HEK293 (cell line): ENCODE results near the gene CD244.
"Not testable (repeated sequence)": the region's sequence is repeated elsewhere in the genome, so short reads cannot be mapped to it uniquely, and the experiment has no call there.

Experiments used
- CTCF ChIA-PET: fragments of 350-600 bp; formaldehyde crosslinking; extraction: SDS; loops from one replicate; lab custom pipeline; 2021; ENCODE audit warnings: antibody characterized with exemption; lab: Yijun Ruan, JAX
- POLR2A ChIA-PET: fragments of 300-600 bp; formaldehyde crosslinking; extraction: SDS; loops from one replicate; lab custom pipeline; 2020; ENCODE audit warnings: antibody characterized with exemption, inconsistent platforms; lab: Yijun Ruan, JAX
- H3K27ac ChIP-seq: fragments of 200-500 bp; sonication (Bioruptor generic); 2 replicates; pipeline ENCODE4 v1.5.1; 2014; ENCODE audit warnings: low read depth, low read length, control low read depth, inconsistent platforms; ENCODE audit errors: extremely low read depth
- H3K36me3 ChIP-seq, 2 experiments: fragments of 200-500 bp in 1 of 2; sonication (Bioruptor generic) in 1 of 2; 1 replicate in 1 of 2; 2 replicates in 1 of 2; pipeline ENCODE4 v1.5.1; 2014 to 2017; ENCODE audit warnings: inconsistent platforms in 2 of 2, low read length in 2 of 2; ENCODE audit not compliant: control insufficient read depth in 2 of 2, insufficient read depth in 1 of 2
- H3K4me1 ChIP-seq: fragments of 200-500 bp; sonication (Bioruptor generic); 2 replicates; pipeline ENCODE4 v1.5.1; 2014; ENCODE audit warnings: mild to moderate bottlenecking, low read length, inconsistent platforms; ENCODE audit not compliant: control insufficient read depth, insufficient read depth
- H3K4me3 ChIP-seq: 2 replicates; pipeline ENCODE4 v1.5.1; 2011; ENCODE audit warnings: low read depth, mild to moderate bottlenecking, control low read depth, low read length, moderate library complexity
- H3K9me3 ChIP-seq: fragments of 200-500 bp; sonication (Bioruptor generic); 2 replicates; pipeline ENCODE4 v1.5.1; 2014; ENCODE audit warnings: low read depth, low read length, inconsistent platforms; ENCODE audit not compliant: control insufficient read depth, insufficient read depth
- GLIS1 ChIP-seq: fragments of 450-650 bp; formaldehyde crosslinking; IDR thresholded peaks from 2 replicates; pipeline ENCODE4 v1.5.1; 2016; ENCODE audit warnings: missing biosample characterization, missing genetic modification characterization
- HOXA7 ChIP-seq: sonication (generic); formaldehyde crosslinking; IDR thresholded peaks from 2 replicates; pipeline ENCODE4 v1.8.1; 2022; ENCODE audit warnings: missing genetic modification reagents, borderline replicate concordance
- KLF16 ChIP-seq: fragments of 450-650 bp; formaldehyde crosslinking; IDR thresholded peaks from 2 replicates; pipeline ENCODE4 v1.5.1; 2017; ENCODE audit warnings: missing biosample characterization, missing genetic modification characterization
- SALL2 ChIP-seq: fragments of 450-650 bp; formaldehyde crosslinking; IDR thresholded peaks from 2 replicates; pipeline ENCODE4 v1.5.0; 2017; ENCODE audit warnings: missing biosample characterization, mild to moderate bottlenecking, missing genetic modification characterization, borderline replicate concordance
- SP7 ChIP-seq: fragments of 450-650 bp; formaldehyde crosslinking; IDR thresholded peaks from 2 replicates; pipeline ENCODE4 v1.5.1; 2016; ENCODE audit warnings: missing biosample characterization, missing genetic modification characterization
- ZBTB48 ChIP-seq: fragments of 450-650 bp; formaldehyde crosslinking; IDR thresholded peaks from 2 replicates; pipeline ENCODE4 v1.5.1; 2016; ENCODE audit warnings: missing biosample characterization, missing genetic modification characterization
- ZNF10 ChIP-seq: fragments of 450-650 bp; formaldehyde crosslinking; IDR thresholded peaks from 2 replicates; pipeline ENCODE4 v1.5.1; 2017; ENCODE audit warnings: missing biosample characterization, missing genetic modification characterization
- ZNF202 ChIP-seq: fragments of 450-650 bp; formaldehyde crosslinking; IDR thresholded peaks from 2 replicates; pipeline ENCODE4 v1.5.1; 2016; ENCODE audit warnings: missing biosample characterization, missing genetic modification characterization, borderline replicate concordance
- ZNF311 ChIP-seq: fragments of 450-650 bp; formaldehyde crosslinking; IDR thresholded peaks from 2 replicates; pipeline ENCODE4 v1.5.1; 2017; ENCODE audit warnings: missing biosample characterization, missing genetic modification characterization, borderline replicate concordance
- ZNF366 ChIP-seq: fragments of 450-650 bp; formaldehyde crosslinking; conservative IDR thresholded peaks from 2 replicates; pipeline ENCODE4 v1.5.1; 2016; ENCODE audit warnings: missing biosample characterization, missing genetic modification characterization
- ZNF501 ChIP-seq: fragments of 450-650 bp; formaldehyde crosslinking; IDR thresholded peaks from 2 replicates; pipeline ENCODE4 v1.5.1; 2016; ENCODE audit warnings: missing biosample characterization, missing genetic modification characterization
- ZNF544 ChIP-seq: fragments of 450-650 bp; formaldehyde crosslinking; IDR thresholded peaks from 2 replicates; pipeline ENCODE4 v1.5.0; 2017; ENCODE audit warnings: missing biosample characterization, missing genetic modification characterization
- ZNF624 ChIP-seq: fragments of 450-650 bp; formaldehyde crosslinking; IDR thresholded peaks from 2 replicates; pipeline ENCODE4 v1.5.1; 2017; ENCODE audit warnings: missing biosample characterization, missing genetic modification characterization
- ZNF658 ChIP-seq: fragments of 450-650 bp; formaldehyde crosslinking; IDR thresholded peaks from 2 replicates; pipeline ENCODE4; 2016; ENCODE audit warnings: missing biosample characterization, missing genetic modification characterization
- ZNF670 ChIP-seq: fragments of 450-650 bp; formaldehyde crosslinking; IDR thresholded peaks from 2 replicates; pipeline ENCODE4 v1.5.1; 2016; ENCODE audit warnings: missing biosample characterization, missing genetic modification characterization, low read depth
- ZSCAN16 ChIP-seq: fragments of 450-650 bp; formaldehyde crosslinking; IDR thresholded peaks from 2 replicates; pipeline ENCODE4 v1.5.1; 2016; ENCODE audit warnings: missing biosample characterization, missing genetic modification characterization
- TF ChIP-seq, protein P1 (sequence below): fragments of 450-650 bp; formaldehyde crosslinking; IDR thresholded peaks from 2 replicates; pipeline ENCODE4 v1.5.1; 2016; ENCODE audit warnings: missing biosample characterization, missing genetic modification characterization, low read depth

CD244 gene

DNA sequence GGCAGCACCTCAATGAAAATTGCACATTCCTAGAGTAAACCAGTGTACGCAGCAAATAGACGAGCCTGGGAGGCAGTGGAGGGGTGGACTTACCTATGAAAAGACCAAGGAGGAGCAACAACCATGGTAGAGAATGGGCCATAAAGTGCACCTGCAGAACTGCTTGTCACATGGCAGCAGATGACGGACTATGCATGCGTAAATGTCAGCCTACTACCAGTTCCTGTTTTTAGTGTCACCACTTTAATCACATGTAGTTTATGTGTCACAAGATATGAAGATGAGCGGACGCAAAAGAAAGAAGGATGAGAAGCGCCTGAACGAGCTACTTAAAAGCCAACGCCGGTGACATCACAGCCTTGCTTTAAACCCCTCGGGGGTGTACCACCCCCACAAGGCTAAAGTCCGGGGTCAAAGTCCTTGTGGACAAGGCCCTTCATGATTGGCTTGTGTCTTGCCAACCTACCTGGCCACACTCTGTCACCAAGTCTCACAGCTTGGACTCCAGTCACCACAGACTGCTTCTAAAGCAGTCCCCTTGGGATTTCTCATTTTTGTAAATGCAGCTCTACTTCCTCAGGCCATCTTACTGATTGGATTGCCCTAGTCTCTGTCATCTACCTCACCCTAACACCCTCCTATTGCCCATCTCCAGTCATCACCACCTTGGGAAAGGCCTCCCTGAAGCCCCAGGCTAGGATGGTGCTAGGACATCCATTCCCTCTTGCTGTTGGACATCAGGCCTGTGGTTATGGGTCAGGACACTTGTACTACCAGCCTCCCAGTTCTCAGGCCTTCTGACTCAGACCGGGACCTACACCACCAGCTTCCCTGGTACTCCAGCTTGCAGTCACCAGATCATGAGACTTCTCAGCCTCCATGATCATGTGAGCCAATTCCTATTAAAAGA, 72.7 kb downstream of the CD244 start:
- CTCF ChIA-PET: interaction anchor here (0.6 to 1.9 kb wide), 3 partner anchors 10 to 109 kb away, joined by 4 to 5 read pairs (median 4); no protein-coding TSS in a partner anchor
- TF ChIP-seq ZNF501 (tag by site-specific recombination) (no peak), ZNF202 (tag by site-specific recombination) (no peak), SALL2 (tag by site-specific recombination) (no peak), ZNF366 (tag by site-specific recombination) (no peak), HOXA7 (CRISPR knock-in tag) (no peak), ZNF670 (tag by site-specific recombination) (no peak)
- TF ChIP-seq, protein P1, sequence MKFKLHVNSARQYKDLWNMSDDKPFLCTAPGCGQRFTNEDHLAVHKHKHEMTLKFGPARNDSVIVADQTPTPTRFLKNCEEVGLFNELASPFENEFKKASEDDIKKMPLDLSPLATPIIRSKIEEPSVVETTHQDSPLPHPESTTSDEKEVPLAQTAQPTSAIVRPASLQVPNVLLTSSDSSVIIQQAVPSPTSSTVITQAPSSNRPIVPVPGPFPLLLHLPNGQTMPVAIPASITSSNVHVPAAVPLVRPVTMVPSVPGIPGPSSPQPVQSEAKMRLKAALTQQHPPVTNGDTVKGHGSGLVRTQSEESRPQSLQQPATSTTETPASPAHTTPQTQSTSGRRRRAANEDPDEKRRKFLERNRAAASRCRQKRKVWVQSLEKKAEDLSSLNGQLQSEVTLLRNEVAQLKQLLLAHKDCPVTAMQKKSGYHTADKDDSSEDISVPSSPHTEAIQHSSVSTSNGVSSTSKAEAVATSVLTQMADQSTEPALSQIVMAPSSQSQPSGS (tag by site-specific recombination): no peak
- TF ChIP-seq, all 188 proteins: peak for 0
- Histone ChIP-seq H3K4me3 (no peak overlapping the region), H3K27ac (no peak overlapping the region), H3K36me3 (no peaks in the 10 kb centered on the region), H3K9me3 (no peaks in the 10 kb centered on the region), H3K4me1 (no peaks in the 10 kb centered on the region)
- POLR2A ChIA-PET: no interaction called here

DNA sequence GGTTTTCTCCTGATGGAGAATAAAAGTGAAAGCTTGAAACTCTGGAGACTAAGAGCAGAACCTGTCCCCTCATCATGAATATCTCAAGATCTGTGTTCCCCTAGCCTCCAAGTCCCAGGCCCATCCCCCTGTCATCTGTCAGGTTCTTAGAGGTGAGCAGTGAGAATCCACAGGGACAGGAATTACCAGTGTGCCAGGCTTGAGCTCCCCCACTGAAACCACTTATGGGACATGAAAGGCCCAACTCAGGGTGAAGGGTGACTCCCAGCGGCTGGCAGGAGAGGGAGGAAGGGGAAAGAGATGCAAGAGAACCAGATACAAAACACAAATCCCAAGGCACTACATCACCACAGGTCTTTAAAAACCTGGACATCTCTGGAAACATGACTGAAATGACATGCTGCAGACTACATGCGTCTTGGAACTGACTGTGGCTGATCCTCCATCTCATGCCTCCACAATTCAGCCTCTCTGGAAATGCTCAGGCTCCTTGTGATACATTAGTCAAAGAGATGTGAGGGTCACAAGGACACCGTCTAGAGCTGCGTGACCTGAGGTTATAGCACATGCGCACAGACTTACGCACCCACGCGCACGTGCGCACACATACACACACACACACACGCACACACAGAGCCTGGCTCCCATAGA, 73.5 kb downstream of the CD244 start:
- no peaks in the 10 kb centered on the region for H3K9me3 ChIP-seq
- POLR2A ChIA-PET: no interaction called here

DNA sequence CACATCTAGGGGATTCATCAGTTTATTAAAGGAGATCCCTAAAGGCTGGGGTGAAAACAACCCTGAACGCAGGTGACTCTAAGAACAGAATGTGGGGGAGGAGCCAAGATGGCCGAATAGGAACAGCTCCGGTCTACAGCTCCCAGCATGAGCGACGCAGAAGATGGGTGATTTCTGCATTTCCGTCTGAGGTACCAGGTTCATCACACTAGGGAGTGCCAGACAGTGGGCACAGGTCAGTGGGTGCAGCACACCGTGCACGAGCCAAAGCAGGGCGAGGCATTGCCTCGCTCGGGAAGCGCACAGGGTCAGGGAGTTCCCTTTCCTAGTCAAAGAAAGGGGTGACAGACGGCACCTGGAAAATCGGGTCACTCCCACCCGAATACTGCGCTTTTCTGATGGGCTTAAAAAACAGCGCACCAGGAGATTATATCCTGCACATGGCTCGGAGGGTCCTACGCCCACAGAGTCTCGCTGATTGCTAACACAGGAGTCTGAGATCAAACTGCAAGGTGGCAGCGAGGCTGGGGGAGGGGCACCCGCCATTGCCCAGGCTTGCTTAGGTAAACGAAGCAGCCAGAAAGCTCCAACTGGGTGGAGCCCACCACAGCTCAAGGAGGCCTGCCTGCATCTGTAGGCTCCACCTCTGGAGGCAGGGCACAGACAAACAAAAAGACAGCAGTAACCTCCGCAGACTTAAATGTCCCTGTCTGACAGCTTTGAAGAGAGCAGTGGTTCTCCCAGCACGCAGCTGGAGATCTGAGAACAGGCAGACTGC, 79.5 kb downstream of the CD244 start:
- H3K27ac ChIP-seq, H3K9me3 ChIP-seq, H3K4me1 ChIP-seq, H3K4me3 ChIP-seq, CTCF ChIA-PET, POLR2A ChIA-PET, H3K36me3 ChIP-seq: not testable (repeated sequence)

More for the DNA sequence above, 73.5 kb downstream of the CD244 start:
- Histone ChIP-seq H3K27ac (no peak overlapping the region), H3K4me3 (no peak overlapping the region), H3K4me1 (no peaks in the 10 kb centered on the region), H3K36me3 (no peaks in the 10 kb centered on the region)
- no peak for TF ChIP-seq ZNF366 (tag by site-specific recombination)
- TF ChIP-seq KLF16 (tag by site-specific recombination): no peak
- TF ChIP-seq ZNF658: no peak
- no peak for TF ChIP-seq ZNF10 (tag by site-specific recombination)
- TF ChIP-seq SP7 (tag by site-specific recombination): no peak
- TF ChIP-seq ZNF544 (tag by site-specific recombination): no peak
- TF ChIP-seq ZBTB48: no peak
- TF ChIP-seq ZSCAN16: no peak
- TF ChIP-seq ZNF624 (tag by site-specific recombination): no peak
- no peak for TF ChIP-seq ZNF311
- no peak for TF ChIP-seq GLIS1 (tag by site-specific recombination)
- CTCF ChIA-PET: interaction anchor here (0.6 to 1.9 kb wide), 2 partner anchors 12 to 108 kb away, joined by 4 to 5 read pairs; no protein-coding TSS in a partner anchor
